ENCODE measurements around the gene SMARCD3. TPM values are rescaled to one million over a fixed set of nuclear protein-coding genes. Genes with fewer than 3 reads are reported as not detected.

SMARCD3 gene
- total RNA-seq, 1 donor from 2014 or later: not detected

- DNase-seq (no peak), ATAC-seq (ENCODE audit: low read depth) (no peak)
- no peak for TF ChIP-seq CTCF (IDR thresholded peaks at IDR 0.05)
- no peak overlapping the region for H3K27ac Mint-ChIP-seq
- CTCF ChIA-PET: interaction anchor here (2.2 kb wide), 1 partner anchor 12 kb away, joined by 4 read pairs; no protein-coding TSS in a partner anchor
- H3K4me3 Mint-ChIP-seq: no peak overlapping the region
- H3K9me3 Mint-ChIP-seq: no peaks in the 10 kb centered on the region
- intact Hi-C loops (cut with micrococcal nuclease): no loop called here
- no peaks in the 10 kb centered on the region for H3K36me3 Mint-ChIP-seq (ENCODE audit: low read depth)
- POLR2A ChIA-PET: interaction anchor here (0.7 kb wide), 1 partner anchor 95 kb away, joined by 4 read pairs; no protein-coding TSS in a partner anchor
- H3K27me3 Mint-ChIP-seq: peaks cover 58% of the 10 kb centered on the region
- H3K4me1 Mint-ChIP-seq: peaks cover 13% of the 10 kb centered on the region
These were observed 6.9 kb upstream of the SMARCD3 start for GRCh38 chr7:151255390-151255789.

- Mint-ChIP-seq H3K36me3 (ENCODE audit: low read depth) (no peaks in the 10 kb centered on the region), H3K27ac (no peak overlapping the region), H3K4me3 (no peak overlapping the region), H3K4me1 (peaks cover 17% of the 10 kb centered on the region), H3K9me3 (no peaks in the 10 kb centered on the region), H3K27me3 (peaks cover 62% of the 10 kb centered on the region)
- intact Hi-C loops (cut with micrococcal nuclease): no loop called here
- CTCF ChIA-PET: interaction anchor here (2.2 kb wide), 1 partner anchor 11 kb away, joined by 4 read pairs; no protein-coding TSS in a partner anchor
- POLR2A ChIA-PET: no interaction called here
- DNase-seq (no peak), ATAC-seq (ENCODE audit: low read depth) (no peak)
- TF ChIP-seq CTCF (IDR thresholded peaks at IDR 0.05): no peak
These were observed 6.4 kb upstream of the SMARCD3 start for GRCh38 chr7:151254851-151255250.

GRCh38 chr7:151254316-151254715 lies 5.8 kb upstream of the SMARCD3 start:
- POLR2A ChIA-PET: interaction anchor here (0.6 kb wide), 1 partner anchor 171 kb away, joined by 4 read pairs; no protein-coding TSS in a partner anchor
- no peak overlapping the region for H3K4me3 Mint-ChIP-seq
- H3K27me3 Mint-ChIP-seq: peaks cover 65% of the 10 kb centered on the region
- CTCF ChIA-PET: interaction anchor here (2.2 kb wide), 1 partner anchor 11 kb away, joined by 4 read pairs; no protein-coding TSS in a partner anchor
- intact Hi-C loops (cut with micrococcal nuclease): no loop called here
- no peak for ATAC-seq (ENCODE audit: low read depth)
- no peak overlapping the region for H3K27ac Mint-ChIP-seq
- peaks cover 21% of the 10 kb centered on the region for H3K4me1 Mint-ChIP-seq
- TF ChIP-seq CTCF (IDR thresholded peaks at IDR 0.05): no peak
- no peaks in the 10 kb centered on the region for H3K9me3 Mint-ChIP-seq
- no peak for DNase-seq
- no peaks in the 10 kb centered on the region for H3K36me3 Mint-ChIP-seq (ENCODE audit: low read depth)

GRCh38 chr7:151252961-151253711 lies 4.6 kb upstream of the SMARCD3 start:
- DNase-seq: no peak
- Mint-ChIP-seq H3K9me3 (no peaks in the 10 kb centered on the region), H3K4me1 (peaks cover 27% of the 10 kb centered on the region), H3K27ac (no peak overlapping the region), H3K36me3 (ENCODE audit: low read depth) (no peaks in the 10 kb centered on the region), H3K4me3 (peak overlapping the region; percentile 41), H3K27me3 (peaks cover 62% of the 10 kb centered on the region)
- ChIA-PET POLR2A (no interaction called here), CTCF (no interaction called here)
- no peak for ATAC-seq (ENCODE audit: low read depth)
- no peak for TF ChIP-seq CTCF (IDR thresholded peaks at IDR 0.05)
- intact Hi-C loops (cut with micrococcal nuclease): no loop called here

GRCh38 chr7:151252561-151252835 lies 4.0 kb upstream of the SMARCD3 start:
- Mint-ChIP-seq H3K27ac (no peak overlapping the region), H3K9me3 (no peaks in the 10 kb centered on the region), H3K36me3 (ENCODE audit: low read depth) (no peaks in the 10 kb centered on the region), H3K27me3 (peaks cover 61% of the 10 kb centered on the region), H3K4me3 (peak overlapping the region; percentile 68), H3K4me1 (peaks cover 32% of the 10 kb centered on the region)
- ATAC-seq (ENCODE audit: low read depth) (no peak), DNase-seq (no peak)
- no peak for TF ChIP-seq CTCF (IDR thresholded peaks at IDR 0.05)
- ChIA-PET CTCF (no interaction called here), POLR2A (interaction anchor here (0.6 to 0.7 kb wide), 2 partner anchors 12 to 25 kb away, joined by 3 read pairs; partner anchors contain the start of gene ABCF2)
- intact Hi-C loops (cut with micrococcal nuclease): no loop called here
